Keratinocyte (primary cell): ENCODE data around the gene TBC1D7.

Experiments used
- EZH2 ChIP-seq: IDR thresholded peaks from one replicate; pipeline ENCODE4 v1.6.1; 2012; ENCODE audit warnings: inconsistent platforms, mild to moderate bottlenecking, low read length, moderate library complexity
- TF ChIP-seq, protein P1 (sequence below), 3 experiments: IDR thresholded peaks in 1 of 3; conservative IDR thresholded peaks in 1 of 3; optimal IDR thresholded peaks in 1 of 3; 2 replicates in 2 of 3; 3 replicates in 1 of 3; pipeline versions ENCODE3 to v1.5.1; 2011; ENCODE audit warnings: low read length in 3 of 3, mild to moderate bottlenecking in 3 of 3, moderate library complexity in 2 of 3, control low read depth in 1 of 3, inconsistent platforms in 1 of 3; ENCODE audit not compliant: insufficient read depth in 2 of 3; ENCODE audit errors: extremely low read depth in 1 of 3

DNA sequence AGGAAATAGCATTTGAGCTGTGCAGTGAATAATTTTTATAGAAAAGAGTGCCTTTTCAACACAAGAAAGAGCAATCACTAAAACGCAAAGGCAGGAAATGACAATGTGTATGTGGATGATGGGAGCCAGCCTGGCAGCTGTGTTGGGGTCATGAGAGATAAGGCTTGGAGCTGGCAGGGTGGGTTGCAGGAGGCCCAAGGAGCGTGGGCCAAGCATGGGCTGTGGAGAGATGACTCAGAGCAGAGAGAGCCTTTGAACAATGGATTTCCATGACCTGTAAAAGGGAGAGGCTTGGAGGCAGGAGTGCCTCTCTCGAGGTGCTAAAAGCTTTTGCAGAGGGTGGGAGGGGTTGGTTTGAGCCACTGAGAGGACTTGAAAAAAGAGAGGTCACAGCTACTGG is 6.6 kb upstream of the TBC1D7 start:
- TF ChIP-seq, protein P1, sequence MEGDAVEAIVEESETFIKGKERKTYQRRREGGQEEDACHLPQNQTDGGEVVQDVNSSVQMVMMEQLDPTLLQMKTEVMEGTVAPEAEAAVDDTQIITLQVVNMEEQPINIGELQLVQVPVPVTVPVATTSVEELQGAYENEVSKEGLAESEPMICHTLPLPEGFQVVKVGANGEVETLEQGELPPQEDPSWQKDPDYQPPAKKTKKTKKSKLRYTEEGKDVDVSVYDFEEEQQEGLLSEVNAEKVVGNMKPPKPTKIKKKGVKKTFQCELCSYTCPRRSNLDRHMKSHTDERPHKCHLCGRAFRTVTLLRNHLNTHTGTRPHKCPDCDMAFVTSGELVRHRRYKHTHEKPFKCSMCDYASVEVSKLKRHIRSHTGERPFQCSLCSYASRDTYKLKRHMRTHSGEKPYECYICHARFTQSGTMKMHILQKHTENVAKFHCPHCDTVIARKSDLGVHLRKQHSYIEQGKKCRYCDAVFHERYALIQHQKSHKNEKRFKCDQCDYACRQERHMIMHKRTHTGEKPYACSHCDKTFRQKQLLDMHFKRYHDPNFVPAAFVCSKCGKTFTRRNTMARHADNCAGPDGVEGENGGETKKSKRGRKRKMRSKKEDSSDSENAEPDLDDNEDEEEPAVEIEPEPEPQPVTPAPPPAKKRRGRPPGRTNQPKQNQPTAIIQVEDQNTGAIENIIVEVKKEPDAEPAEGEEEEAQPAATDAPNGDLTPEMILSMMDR (optimal IDR thresholded peaks at IDR 0.05 in 1 of 3, IDR thresholded peaks at IDR 0.05 in 1 of 3, conservative IDR thresholded peaks at IDR 0.05 in 1 of 3; ENCODE audit: extremely low read depth in 1 of 3, insufficient read depth in 2 of 3, low read length in 3 of 3), result no peak
- TF ChIP-seq EZH2, result no peak
